ENCODE measurements around the gene C2CD4C.

GRCh38 chr19:436413-436950 is 27.5 kb upstream of the C2CD4C start:
- TF ChIP-seq CTCF (IDR thresholded peaks at IDR 0.05) (no peak), POLR2A (IDR thresholded peaks at IDR 0.05) (no peak), POLR2AphosphoS5 (IDR thresholded peaks at IDR 0.05; ENCODE audit: insufficient read depth in 1 of 2, low read depth in 1 of 2) (no peak)
